Sigmoid colon (tissue), 4 donors: Measurements from ENCODE around the gene COPS7B.

Experiments used
- EP300 ChIP-seq, 4 donors: sonication (generic); formaldehyde crosslinking; IDR thresholded peaks; one replicate each; pipeline ENCODE4 v1.6.1; 2017; ENCODE audit warnings: antibody characterized with exemption in 4 of 4
- POLR2AphosphoS5 ChIP-seq, 4 donors: sonication (generic); formaldehyde crosslinking; IDR thresholded peaks; one replicate each; pipeline ENCODE4 v1.6.1; 2017; ENCODE audit warnings: antibody characterized with exemption in 4 of 4
- TF ChIP-seq, protein P1 (sequence below), 4 experiments: fragments of 450-650 bp in 3 of 4; fragments of 200-600 bp in 1 of 4; IDR thresholded peaks; one replicate each; pipeline ENCODE4 v1.5.1; 2016 to 2019; ENCODE audit warnings: antibody characterized with exemption in 4 of 4, mild to moderate bottlenecking in 3 of 4, moderate library complexity in 2 of 4

DNA sequence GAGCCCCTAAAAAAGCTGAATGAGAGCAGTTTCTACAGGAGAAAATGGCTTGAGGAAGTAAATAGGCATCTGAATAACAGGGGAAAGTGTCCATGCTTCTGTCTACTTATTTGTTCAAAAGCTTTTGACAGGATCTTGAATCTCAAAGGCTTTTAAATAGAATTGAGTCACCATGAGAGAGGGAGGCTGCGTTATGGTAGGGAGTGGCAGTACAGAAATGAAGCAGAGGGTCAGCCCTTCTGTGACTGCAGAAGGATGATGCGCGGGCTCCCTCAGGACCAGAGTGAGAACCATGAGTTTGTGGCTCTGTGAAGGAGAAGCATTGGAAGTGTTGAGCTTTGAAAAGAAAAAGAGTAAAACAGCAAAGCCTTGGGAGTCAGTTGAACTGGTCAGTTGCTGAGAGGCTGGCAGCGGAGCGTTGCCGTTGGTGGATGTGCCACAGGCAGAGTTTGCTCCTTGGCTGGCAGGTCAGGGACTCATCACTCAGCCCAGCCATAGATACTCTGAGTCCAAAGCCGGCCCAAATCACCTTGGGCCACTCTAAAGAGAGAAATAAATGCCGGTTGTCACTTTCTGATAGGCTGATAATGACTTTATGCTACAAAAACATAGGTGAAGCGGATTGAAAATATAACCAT, 17.4 kb downstream of the COPS7B start:
- TF ChIP-seq, protein P1, sequence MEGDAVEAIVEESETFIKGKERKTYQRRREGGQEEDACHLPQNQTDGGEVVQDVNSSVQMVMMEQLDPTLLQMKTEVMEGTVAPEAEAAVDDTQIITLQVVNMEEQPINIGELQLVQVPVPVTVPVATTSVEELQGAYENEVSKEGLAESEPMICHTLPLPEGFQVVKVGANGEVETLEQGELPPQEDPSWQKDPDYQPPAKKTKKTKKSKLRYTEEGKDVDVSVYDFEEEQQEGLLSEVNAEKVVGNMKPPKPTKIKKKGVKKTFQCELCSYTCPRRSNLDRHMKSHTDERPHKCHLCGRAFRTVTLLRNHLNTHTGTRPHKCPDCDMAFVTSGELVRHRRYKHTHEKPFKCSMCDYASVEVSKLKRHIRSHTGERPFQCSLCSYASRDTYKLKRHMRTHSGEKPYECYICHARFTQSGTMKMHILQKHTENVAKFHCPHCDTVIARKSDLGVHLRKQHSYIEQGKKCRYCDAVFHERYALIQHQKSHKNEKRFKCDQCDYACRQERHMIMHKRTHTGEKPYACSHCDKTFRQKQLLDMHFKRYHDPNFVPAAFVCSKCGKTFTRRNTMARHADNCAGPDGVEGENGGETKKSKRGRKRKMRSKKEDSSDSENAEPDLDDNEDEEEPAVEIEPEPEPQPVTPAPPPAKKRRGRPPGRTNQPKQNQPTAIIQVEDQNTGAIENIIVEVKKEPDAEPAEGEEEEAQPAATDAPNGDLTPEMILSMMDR (IDR thresholded peaks at IDR 0.05) = no peak
- TF ChIP-seq POLR2AphosphoS5 (IDR thresholded peaks at IDR 0.05) (no peak), EP300 (IDR thresholded peaks at IDR 0.05) (no peak)
